Panc1 (cell line): Measurements from ENCODE around the gene SYT1. TPM values are rescaled to one million over a fixed set of nuclear protein-coding genes. Genes with fewer than 3 reads are reported as not detected.

ENCODE experiments used
- ATAC-seq: fragments of 200-7000 bp; cut with Tn5 transposase; 2 replicates; pipeline ENCODE4 v1.9.1; 2020; ENCODE audit warnings: mild to moderate bottlenecking, moderate library complexity
- BruUV-seq: library from RNA; stranded (reverse); fragments of 400-500 nt; replicated peaks from 2 replicates; lab custom pipeline; 2021; lab: Mats Ljungman, UMichigan
- CTCF ChIA-PET: fragments of 300-600 bp; sonication (Branson Sonifier 250); formaldehyde crosslinking; loops from one replicate; lab custom pipeline; 2022; ENCODE audit warnings: antibody characterized with exemption; lab: Charles Lee
- POLR2A ChIA-PET: fragments of 300-600 bp; sonication (Branson Sonifier 250); formaldehyde crosslinking; loops from one replicate; lab custom pipeline; 2022; ENCODE audit warnings: antibody characterized with exemption; lab: Charles Lee
- DNase-seq: peaks from one replicate; pipeline ENCODE4 v3.0.0-alpha.2; 2010; ENCODE audit warnings: low read depth, low spot score
- H3K27ac ChIP-seq: 2 replicates; pipeline ENCODE4 v1.5.1; 2011; ENCODE audit warnings: mild to moderate bottlenecking, low read length, inconsistent platforms
- H3K27me3 ChIP-seq: fragments of 200-500 bp; sonication (Bioruptor generic); 2 replicates; pipeline ENCODE4 v1.6.0; 2014; ENCODE audit warnings: low read length, inconsistent platforms; ENCODE audit not compliant: control insufficient read depth, insufficient read depth
- H3K36me3 ChIP-seq: fragments of 200-500 bp; sonication (Bioruptor generic); 2 replicates; pipeline ENCODE4 v1.5.1; 2014; ENCODE audit warnings: inconsistent platforms, mild to moderate bottlenecking, low read length, moderate library complexity; ENCODE audit not compliant: control insufficient read depth, insufficient read depth
- H3K4me1 ChIP-seq: 2 replicates; pipeline ENCODE4 v1.5.1; 2011; ENCODE audit warnings: inconsistent platforms, mild to moderate bottlenecking, low read length, moderate library complexity; ENCODE audit not compliant: control insufficient read depth, insufficient read depth
- H3K4me3 ChIP-seq, 2 experiments: 2 replicates each; pipeline ENCODE4 v1.5.1; 2011 to 2012; ENCODE audit warnings: low read depth in 2 of 2, low read length in 2 of 2, mild to moderate bottlenecking in 2 of 2, inconsistent platforms in 1 of 2, moderate library complexity in 1 of 2
- H3K9me3 ChIP-seq: fragments of 200-500 bp; sonication (Bioruptor generic); 2 replicates; pipeline ENCODE4 v1.5.1; 2014; ENCODE audit warnings: low read depth, mild to moderate bottlenecking, inconsistent platforms, low read length, moderate library complexity; ENCODE audit not compliant: control insufficient read depth, insufficient read depth
- POLR2AphosphoS5 ChIP-seq: IDR thresholded peaks from 2 replicates; pipeline ENCODE4 v1.6.1; 2012; ENCODE audit warnings: mild to moderate bottlenecking, low read depth, low read length, moderate library complexity
- SIN3A ChIP-seq: IDR thresholded peaks from 2 replicates; pipeline ENCODE4 v1.6.1; 2012; ENCODE audit warnings: low read depth, mild to moderate bottlenecking, low read length, moderate library complexity, borderline replicate concordance; ENCODE audit not compliant: insufficient read depth
- TCF7L2 ChIP-seq: IDR thresholded peaks from 2 replicates; pipeline ENCODE4 v1.6.1; 2011; ENCODE audit warnings: mild to moderate bottlenecking, low read depth, low read length, inconsistent platforms
- in situ Hi-C: cut with HindIII; loops from 2 replicates; pipeline ENCODE4 v1.10.0; 2016; ENCODE audit warnings: low sequenced_read_pairs, low pct_unique_long_range_greater_than_20kb
- intact Hi-C: fragments of 100-400 bp; cut with micrococcal nuclease; formaldehyde crosslinking; loops from one replicate; pipeline ENCODE4 v1.10.0; 2022; ENCODE audit not compliant: unreplicated experiment
- total RNA-seq: library from RNA; stranded (reverse); gene quantifications from one replicate; pipeline ENCODE4 v1.2.1, GENCODE V29; 2021; ENCODE audit not compliant: unreplicated experiment
- TF ChIP-seq, protein P1 (sequence below): fragments of 450-650 bp; IDR thresholded peaks from 2 replicates; pipeline ENCODE4 v1.5.1; 2017; ENCODE audit warnings: mild to moderate bottlenecking
- TF ChIP-seq, protein P2 (sequence below), 2 experiments: IDR thresholded peaks; 2 replicates each; pipeline ENCODE4 v1.6.1; 2011 to 2012; ENCODE audit warnings: low read depth in 2 of 2, control low read depth in 1 of 2, low read length in 1 of 2, mild to moderate bottlenecking in 1 of 2, moderate library complexity in 1 of 2; ENCODE audit not compliant: insufficient read depth in 1 of 2

SYT1 gene
- total RNA-seq, 1 experiment from 2014 or later = 3.0 TPM

DNA sequence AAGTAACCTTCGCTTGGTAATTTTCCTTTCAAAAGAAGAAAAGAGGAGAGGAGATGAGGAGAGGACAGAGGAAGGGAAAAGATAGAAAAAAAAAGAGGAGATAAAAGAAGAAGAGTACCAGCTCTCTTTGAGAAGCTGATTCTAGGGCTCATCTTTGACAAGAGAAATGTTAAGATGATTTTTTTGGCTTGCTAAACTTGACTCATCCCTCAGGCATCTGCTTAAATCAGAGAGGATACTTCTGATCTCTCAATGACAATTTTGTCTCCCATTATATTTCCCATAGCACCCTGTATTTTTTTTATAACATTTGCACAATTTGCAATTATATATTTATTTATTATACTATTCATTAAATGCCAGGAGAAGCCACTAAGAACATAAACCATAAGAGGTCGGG is 17.1 kb downstream of the SYT1 start:
- H3K36me3 ChIP-seq = no peaks in the 10 kb centered on the region
- intact Hi-C loops = no loop called here
- in situ Hi-C loops = no loop called here
- no peak for ATAC-seq
- ChIA-PET CTCF (no interaction called here), POLR2A (no interaction called here)
- no peak for DNase-seq
- peaks cover 3% of the 10 kb centered on the region; the same call in 1 of the 2 replicates for H3K4me1 ChIP-seq
- H3K27ac ChIP-seq = no peak overlapping the region
- H3K9me3 ChIP-seq = no peaks in the 10 kb centered on the region
- BruUV-seq = no TSS peak
- H3K4me3 ChIP-seq = no peak overlapping the region
- no peaks in the 10 kb centered on the region for H3K27me3 ChIP-seq
- TF ChIP-seq, protein P1, sequence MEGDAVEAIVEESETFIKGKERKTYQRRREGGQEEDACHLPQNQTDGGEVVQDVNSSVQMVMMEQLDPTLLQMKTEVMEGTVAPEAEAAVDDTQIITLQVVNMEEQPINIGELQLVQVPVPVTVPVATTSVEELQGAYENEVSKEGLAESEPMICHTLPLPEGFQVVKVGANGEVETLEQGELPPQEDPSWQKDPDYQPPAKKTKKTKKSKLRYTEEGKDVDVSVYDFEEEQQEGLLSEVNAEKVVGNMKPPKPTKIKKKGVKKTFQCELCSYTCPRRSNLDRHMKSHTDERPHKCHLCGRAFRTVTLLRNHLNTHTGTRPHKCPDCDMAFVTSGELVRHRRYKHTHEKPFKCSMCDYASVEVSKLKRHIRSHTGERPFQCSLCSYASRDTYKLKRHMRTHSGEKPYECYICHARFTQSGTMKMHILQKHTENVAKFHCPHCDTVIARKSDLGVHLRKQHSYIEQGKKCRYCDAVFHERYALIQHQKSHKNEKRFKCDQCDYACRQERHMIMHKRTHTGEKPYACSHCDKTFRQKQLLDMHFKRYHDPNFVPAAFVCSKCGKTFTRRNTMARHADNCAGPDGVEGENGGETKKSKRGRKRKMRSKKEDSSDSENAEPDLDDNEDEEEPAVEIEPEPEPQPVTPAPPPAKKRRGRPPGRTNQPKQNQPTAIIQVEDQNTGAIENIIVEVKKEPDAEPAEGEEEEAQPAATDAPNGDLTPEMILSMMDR = no peak
- TF ChIP-seq POLR2AphosphoS5 (no peak), SIN3A (no peak), TCF7L2 (no peak)
- TF ChIP-seq, protein P2, sequence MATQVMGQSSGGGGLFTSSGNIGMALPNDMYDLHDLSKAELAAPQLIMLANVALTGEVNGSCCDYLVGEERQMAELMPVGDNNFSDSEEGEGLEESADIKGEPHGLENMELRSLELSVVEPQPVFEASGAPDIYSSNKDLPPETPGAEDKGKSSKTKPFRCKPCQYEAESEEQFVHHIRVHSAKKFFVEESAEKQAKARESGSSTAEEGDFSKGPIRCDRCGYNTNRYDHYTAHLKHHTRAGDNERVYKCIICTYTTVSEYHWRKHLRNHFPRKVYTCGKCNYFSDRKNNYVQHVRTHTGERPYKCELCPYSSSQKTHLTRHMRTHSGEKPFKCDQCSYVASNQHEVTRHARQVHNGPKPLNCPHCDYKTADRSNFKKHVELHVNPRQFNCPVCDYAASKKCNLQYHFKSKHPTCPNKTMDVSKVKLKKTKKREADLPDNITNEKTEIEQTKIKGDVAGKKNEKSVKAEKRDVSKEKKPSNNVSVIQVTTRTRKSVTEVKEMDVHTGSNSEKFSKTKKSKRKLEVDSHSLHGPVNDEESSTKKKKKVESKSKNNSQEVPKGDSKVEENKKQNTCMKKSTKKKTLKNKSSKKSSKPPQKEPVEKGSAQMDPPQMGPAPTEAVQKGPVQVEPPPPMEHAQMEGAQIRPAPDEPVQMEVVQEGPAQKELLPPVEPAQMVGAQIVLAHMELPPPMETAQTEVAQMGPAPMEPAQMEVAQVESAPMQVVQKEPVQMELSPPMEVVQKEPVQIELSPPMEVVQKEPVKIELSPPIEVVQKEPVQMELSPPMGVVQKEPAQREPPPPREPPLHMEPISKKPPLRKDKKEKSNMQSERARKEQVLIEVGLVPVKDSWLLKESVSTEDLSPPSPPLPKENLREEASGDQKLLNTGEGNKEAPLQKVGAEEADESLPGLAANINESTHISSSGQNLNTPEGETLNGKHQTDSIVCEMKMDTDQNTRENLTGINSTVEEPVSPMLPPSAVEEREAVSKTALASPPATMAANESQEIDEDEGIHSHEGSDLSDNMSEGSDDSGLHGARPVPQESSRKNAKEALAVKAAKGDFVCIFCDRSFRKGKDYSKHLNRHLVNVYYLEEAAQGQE (IDR thresholded peaks at IDR 0.05; ENCODE audit: insufficient read depth in 1 of 2, low read depth in 2 of 2, low read length in 1 of 2) = no peak

DNA sequence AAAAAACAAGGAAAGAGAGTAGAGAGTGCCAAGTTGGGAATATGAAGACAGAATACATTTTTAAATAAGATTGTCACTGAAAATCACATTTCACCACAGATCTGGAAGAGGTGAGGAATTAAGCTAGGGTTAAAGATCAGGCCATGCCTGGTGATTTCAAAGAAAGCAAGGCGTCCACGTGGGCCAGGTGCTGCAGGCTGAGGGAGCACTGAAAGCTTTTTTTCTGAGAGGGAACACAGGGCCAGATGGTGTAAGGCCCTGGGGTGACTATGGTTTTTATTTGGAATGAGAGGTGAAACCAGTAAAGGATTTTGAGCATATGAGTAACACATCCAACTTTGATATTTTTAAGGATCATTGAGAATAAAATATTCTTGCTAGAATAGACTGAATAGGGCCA is 20.9 kb downstream of the SYT1 start:
- H3K36me3 ChIP-seq = no peaks in the 10 kb centered on the region
- ATAC-seq (no peak), DNase-seq (no peak)
- peaks cover 7% of the 10 kb centered on the region; the same call in 1 of the 2 replicates for H3K4me1 ChIP-seq
- in situ Hi-C loops = no loop called here
- H3K27ac ChIP-seq = no peak overlapping the region
- ChIA-PET CTCF (no interaction called here), POLR2A (no interaction called here)
- no peak for TF ChIP-seq SIN3A
- TF ChIP-seq, protein P2 (IDR thresholded peaks at IDR 0.05; ENCODE audit: insufficient read depth in 1 of 2, low read depth in 2 of 2, low read length in 1 of 2) = no peak
- TF ChIP-seq, protein P1 = no peak
- no peak for TF ChIP-seq TCF7L2
- BruUV-seq = no TSS peak
- no peaks in the 10 kb centered on the region for H3K27me3 ChIP-seq
- no peaks in the 10 kb centered on the region for H3K9me3 ChIP-seq
- H3K4me3 ChIP-seq = no peak overlapping the region
- intact Hi-C loops = no loop called here
